HG03432 (cell line): ENCODE data around the gene NPIPA2.
"Not testable (repeated sequence)": the region's sequence is repeated elsewhere in the genome, so short reads cannot be mapped to it uniquely, and the experiment has no call there.

Experiments used
- ATAC-seq: cut with Tn5 transposase; IDR thresholded peaks from one replicate; pipeline ENCODE4 v1.9.1; 2021; ENCODE audit warnings: mild to moderate bottlenecking, moderate library complexity; ENCODE audit not compliant: unreplicated experiment

NPIPA2 gene

DNA sequence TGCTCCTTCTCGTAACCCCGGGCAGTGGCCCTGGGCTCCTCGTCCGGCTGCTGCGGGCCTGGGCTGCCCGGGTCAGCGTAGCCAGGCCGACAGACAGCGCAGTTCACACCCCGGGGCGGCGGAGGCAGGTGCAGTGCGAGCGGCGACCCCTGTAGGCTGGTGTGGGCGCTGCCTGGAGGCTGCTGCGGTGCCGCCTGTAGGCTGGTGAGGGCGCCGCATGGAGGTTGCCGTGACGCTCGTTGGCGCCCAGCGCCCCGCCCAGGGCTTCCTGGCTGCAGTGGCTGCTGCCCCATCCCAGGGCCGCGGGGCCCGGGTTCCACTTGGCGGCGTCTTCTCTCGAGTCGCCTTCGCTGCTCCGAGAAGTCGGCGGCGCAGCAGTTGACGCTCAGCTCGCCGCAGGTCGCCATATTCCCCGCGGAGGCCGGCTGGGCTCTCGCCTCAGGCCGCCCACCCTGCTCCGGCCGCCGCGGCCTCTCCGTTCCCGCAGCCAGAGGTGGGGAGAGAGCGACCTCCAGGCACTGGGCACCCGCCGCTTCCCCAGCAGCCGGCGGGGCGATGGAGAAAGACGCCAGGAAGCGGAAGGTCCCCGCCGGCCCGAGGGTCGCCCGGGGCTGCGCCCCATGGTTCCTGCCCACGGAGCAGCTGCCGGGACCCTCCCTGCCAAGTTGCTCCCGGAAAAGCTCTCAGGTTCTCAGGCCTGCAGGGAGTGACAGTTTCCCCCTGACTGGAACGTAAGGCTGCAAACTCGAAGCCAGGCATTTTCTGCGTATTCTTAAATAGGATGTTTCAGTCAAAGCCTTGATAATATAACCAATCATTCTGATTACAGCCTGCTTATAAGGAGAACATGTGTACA lies at the start of gene NPIPA2:
TSS of gene NPIPA2 (plus strand) at position 261 of the 856 bp plus-strand sequence. CDS start 5,533 bp downstream, outside the sequence.
- ATAC-seq: peak; percentile 99

GRCh38 chr16:14694129-14694528 lies 48.2 kb upstream of the NPIPA2 start, which contains the start of gene PLA2G10:
Gene PLA2G10, minus strand, starts transcription at chr16:14694308. Its CDS starts 79 bp downstream, at chr16:14694229.
- ATAC-seq: not testable (repeated sequence)

DNA sequence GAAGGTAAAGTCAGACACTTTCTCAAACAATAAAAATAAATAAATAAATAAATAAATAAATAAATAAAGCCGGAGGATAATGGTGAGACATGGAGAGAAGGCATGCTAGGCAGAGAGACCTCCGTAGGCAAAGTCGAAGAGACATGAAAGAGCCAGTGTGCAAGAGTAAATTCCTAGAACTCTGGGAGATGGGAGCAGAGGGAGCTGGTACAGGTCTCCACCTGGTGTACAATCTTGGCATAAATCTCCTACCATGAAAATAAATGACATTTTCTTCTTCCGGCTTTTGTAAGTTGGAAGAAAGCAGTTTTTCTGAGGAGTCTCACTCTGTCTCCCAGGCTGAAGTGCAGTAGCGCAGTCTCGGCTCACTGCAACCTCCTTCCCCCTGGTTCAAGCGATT lies 40.5 kb upstream of the NPIPA2 start:
- ATAC-seq: not testable (repeated sequence)

DNA sequence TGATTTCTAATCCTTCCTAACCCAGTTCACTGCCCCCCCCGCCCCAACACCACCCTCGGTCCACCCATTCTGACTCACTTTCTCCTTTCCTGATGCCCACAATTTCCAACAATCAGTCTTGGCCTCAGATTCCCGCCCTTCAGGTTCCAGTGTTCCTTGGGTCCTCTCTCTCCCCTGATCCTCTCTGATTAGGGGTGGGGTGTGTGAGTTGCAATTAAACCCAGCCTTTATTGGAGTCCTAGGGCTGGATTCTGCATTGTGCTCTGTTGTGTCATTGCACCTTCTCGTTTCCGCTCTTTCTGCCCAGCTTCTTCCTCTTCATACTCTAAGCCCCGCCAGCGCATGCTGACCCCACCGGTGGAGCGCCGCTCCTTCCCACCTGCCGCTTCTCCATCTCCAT lies 39.7 kb upstream of the NPIPA2 start:
- not testable (repeated sequence) for ATAC-seq

- ATAC-seq: peak; percentile 99
These were observed 38.9 kb upstream of the NPIPA2 start, which contains the start of gene NPIPA3 for GRCh38 chr16:14703156-14704011. Gene NPIPA3, plus strand, starts transcription at chr16:14703411. Its CDS starts 5,533 bp downstream, at chr16:14708944.

DNA sequence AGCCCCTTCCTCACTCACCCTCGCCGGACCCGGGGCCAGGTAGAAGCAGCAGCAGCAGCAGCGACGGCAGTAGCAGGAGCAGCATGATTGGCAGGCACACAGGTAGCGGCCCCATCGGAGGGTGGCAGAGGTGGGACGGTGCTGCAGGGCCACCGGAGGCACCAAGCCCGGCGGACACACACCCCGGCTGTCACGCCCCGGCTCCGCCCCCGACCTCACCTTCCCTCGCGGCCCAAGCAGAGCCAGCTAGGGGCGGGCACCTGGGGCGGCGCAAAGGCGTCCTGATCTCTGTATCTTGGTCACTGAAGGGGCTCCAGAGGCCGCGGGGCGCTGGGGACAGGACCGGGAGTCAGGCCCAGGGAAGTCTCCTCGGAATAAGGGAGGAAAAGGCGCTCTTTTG lies 9.1 kb upstream of the NPIPA2 start:
- not testable (repeated sequence) for ATAC-seq

DNA sequence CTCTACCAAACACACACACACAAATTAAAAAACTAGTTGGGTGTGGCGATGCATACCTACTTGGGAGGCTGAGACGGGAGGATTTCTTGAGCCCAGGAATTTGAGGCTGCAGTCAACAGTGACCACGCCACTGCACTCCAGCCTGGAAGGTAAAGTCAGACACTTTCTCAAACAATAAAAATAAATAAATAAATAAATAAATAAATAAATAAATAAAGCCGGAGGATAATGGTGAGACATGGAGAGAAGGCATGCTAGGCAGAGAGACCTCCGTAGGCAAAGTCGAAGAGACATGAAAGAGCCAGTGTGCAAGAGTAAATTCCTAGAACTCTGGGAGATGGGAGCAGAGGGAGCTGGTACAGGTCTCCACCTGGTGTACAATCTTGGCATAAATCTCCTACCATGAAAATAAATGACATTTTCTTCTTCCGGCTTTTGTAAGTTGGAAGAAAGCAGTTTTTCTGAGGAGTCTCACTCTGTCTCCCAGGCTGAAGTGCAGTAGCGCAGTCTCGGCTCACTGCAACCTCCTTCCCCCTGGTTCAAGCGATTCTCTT lies 1.4 kb upstream of the NPIPA2 start:
- not testable (repeated sequence) for ATAC-seq

DNA sequence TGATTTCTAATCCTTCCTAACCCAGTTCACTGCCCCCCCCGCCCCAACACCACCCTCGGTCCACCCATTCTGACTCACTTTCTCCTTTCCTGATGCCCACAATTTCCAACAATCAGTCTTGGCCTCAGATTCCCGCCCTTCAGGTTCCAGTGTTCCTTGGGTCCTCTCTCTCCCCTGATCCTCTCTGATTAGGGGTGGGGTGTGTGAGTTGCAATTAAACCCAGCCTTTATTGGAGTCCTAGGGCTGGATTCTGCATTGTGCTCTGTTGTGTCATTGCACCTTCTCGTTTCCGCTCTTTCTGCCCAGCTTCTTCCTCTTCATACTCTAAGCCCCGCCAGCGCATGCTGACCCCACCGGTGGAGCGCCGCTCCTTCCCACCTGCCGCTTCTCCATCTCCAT lies 539 bp upstream of the NPIPA2 start:
- not testable (repeated sequence) for ATAC-seq

- ATAC-seq: not testable (repeated sequence)
These were observed 31.3 kb downstream of the NPIPA2 start for GRCh38 chr16:14773654-14774053.

- not testable (repeated sequence) for ATAC-seq
These were observed 33.3 kb downstream of the NPIPA2 start for GRCh38 chr16:14775624-14776023.

DNA sequence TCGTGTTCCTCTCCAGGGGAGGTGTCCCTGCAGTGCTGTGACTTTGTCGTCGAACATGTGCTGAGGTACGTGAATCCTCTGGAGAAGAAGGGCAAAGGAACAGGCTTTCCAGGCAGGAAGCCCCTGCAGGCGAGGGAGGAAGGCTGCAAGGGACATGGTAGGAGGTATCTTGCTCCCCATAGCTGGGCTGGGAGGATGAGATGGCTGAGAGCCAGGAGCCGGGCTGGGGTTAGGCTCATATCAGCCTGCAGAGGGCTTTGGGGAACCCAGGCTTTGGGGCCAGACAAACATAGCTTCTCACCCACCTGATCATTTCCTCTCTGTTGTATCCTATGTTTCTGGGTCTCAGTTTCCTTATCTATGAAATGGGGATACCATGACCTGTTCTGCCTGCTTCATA lies 34.4 kb downstream of the NPIPA2 start:
- not testable (repeated sequence) for ATAC-seq

DNA sequence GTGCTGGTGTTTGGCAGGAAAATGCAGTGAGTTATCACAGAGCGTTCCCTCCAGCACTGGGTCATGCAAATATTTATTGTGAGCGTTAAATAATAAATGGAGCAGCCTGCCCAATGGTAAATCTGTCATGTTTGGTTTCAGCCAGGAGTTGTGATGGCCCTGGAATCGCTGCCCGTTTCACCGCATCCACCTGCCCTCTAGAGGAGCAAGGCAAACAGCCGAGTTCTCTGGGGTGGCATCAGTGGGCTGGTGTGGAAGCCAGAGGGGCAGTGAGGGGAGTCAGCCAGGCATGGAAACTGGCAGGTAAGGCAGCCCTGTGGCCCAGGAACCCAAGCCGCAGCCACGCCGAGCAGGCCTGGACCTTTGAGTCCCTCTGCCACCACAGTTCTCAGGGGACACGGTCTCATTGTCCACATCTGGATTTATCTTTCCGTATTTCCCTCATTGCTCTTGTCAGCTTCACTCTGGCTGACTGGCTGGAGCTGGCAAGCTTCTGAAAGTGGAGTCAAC lies 37.1 kb downstream of the NPIPA2 start:
- not testable (repeated sequence) for ATAC-seq

- not testable (repeated sequence) for ATAC-seq
These were observed 43.8 kb downstream of the NPIPA2 start for GRCh38 chr16:14786180-14786579.

GRCh38 chr16:14789577-14789976 lies 47.2 kb downstream of the NPIPA2 start:
- ATAC-seq: not testable (repeated sequence)

- not testable (repeated sequence) for ATAC-seq
These were observed 48.1 kb downstream of the NPIPA2 start for GRCh38 chr16:14790320-14790956.

DNA sequence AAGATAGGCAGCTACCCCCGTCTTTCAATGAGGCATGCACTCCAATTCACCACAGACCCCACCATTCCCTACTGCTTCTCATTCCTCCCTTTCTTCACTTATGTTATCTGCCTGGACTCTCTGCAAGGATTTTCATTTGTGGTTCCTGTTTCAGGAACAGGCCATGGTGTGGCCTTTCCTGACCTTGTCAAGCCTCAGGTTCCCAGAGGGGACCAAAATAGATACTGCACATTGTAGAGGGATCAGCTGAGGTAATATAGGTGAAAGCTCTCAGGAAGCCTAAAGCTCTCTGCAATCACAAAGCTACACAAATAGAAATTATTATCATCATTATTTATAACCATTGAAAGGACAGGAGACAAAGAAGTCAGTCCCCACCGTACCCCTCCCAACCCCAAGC lies 50.6 kb downstream of the NPIPA2 start:
- not testable (repeated sequence) for ATAC-seq

DNA sequence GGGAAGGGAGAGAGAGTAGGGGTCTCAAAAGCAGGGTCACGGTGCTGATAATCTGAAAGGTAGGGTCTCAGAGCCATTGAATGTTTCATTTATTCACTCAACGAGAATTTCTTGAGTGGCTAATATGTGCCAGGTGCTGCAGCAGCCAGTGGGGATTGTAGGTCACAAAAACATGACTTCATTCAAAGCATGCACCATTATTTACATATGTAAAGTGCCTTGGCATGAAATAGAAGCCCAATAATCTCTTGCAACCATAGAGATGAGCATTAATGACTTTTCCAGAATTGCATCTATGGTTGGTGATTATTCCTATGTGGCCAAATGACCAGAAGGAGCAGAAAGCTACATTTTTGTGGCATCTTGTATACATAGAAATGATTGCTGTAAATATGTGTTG lies 55.2 kb downstream of the NPIPA2 start:
- ATAC-seq: not testable (repeated sequence)

GRCh38 chr16:14803577-14803976 lies 61.2 kb downstream of the NPIPA2 start:
- not testable (repeated sequence) for ATAC-seq

DNA sequence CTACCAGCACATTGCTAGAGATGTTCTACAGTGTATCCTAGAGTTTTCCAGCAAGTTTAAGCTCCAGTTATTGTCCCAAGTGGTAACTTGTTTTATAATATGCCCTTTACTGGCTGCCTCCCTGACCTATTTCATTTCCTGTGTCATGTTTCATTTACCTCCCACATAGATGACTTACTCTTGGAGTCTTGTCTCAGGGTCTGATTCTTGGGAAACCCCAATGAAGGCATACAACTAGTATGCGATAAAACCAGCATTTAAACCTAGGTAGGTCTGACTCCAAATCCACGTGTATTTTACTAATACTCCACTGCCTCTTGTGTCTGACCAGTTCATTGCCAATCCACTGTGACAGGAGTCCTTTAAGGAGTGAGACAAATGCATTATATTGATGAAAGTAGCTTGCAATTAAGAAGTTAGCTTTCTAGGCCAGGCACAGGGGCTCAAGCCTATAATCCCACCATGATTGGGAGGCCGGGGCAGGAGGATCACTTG lies 64.9 kb downstream of the NPIPA2 start:
- ATAC-seq: not testable (repeated sequence)

GRCh38 chr16:14813890-14814289 lies 71.6 kb downstream of the NPIPA2 start:
- ATAC-seq: not testable (repeated sequence)
